Neural cell (in vitro differentiated cells): ENCODE measurements around the gene PLA2G6. TPM values are rescaled to one million over a fixed set of nuclear protein-coding genes. Genes with fewer than 3 reads are reported as not detected.

Source experiments
- H2AFZ ChIP-seq: fragments of 200-600, 300-800 bp; sonication (generic), shearing (Covaris generic); 2 replicates; pipeline ENCODE4 v1.6.0; 2014; ENCODE audit warnings: low read depth, mild to moderate bottlenecking, antibody characterized with exemption, low read length, moderate library complexity
- H3F3A ChIP-seq: fragments of 200-600 bp; shearing (Covaris generic); 2 replicates; pipeline ENCODE4 v1.6.1; 2016; ENCODE audit warnings: mild to moderate bottlenecking, moderate library complexity, mixed read lengths, antibody characterized with exemption, low read length; ENCODE audit not compliant: insufficient read depth, poor library complexity, severe bottlenecking
- H3K27ac ChIP-seq: fragments of 200-600, 300-800 bp; sonication (generic), shearing (Covaris generic); 2 replicates; pipeline ENCODE4 v1.5.1; 2014; ENCODE audit warnings: mild to moderate bottlenecking, low read length, moderate library complexity
- H3K27me3 ChIP-seq: fragments of 300-800, 200-600 bp; sonication (generic), shearing (Covaris generic); 2 replicates; pipeline ENCODE4 v1.6.0; 2014; ENCODE audit warnings: mild to moderate bottlenecking, low read depth, low read length, moderate library complexity; ENCODE audit not compliant: insufficient read depth
- H3K36me3 ChIP-seq: fragments of 300-800, 200-600 bp; sonication (generic), shearing (Covaris generic); 2 replicates; pipeline ENCODE4 v1.5.1; 2014; ENCODE audit warnings: mild to moderate bottlenecking, antibody characterized with exemption, low read length, moderate library complexity; ENCODE audit not compliant: insufficient read depth
- H3K4me2 ChIP-seq: fragments of 300-800, 200-600 bp; sonication (generic), shearing (Covaris generic); 2 replicates; pipeline ENCODE4 v1.6.0; 2014; ENCODE audit warnings: mild to moderate bottlenecking, low read length
- H3K4me3 ChIP-seq: fragments of 300-800, 200-600 bp; sonication (generic), shearing (Covaris generic); 2 replicates; pipeline ENCODE4 v1.5.1; 2014; ENCODE audit warnings: mild to moderate bottlenecking, low read length, moderate library complexity
- H3K79me2 ChIP-seq: fragments of 200-600 bp; shearing (Covaris generic); replicated peaks from 2 replicates; pipeline ENCODE4 v1.6.0; 2014; ENCODE audit warnings: mild to moderate bottlenecking, low read length, moderate library complexity; ENCODE audit not compliant: insufficient read depth
- H3K9ac ChIP-seq: fragments of 300-800, 200-600 bp; sonication (generic), shearing (Covaris generic); 2 replicates; pipeline ENCODE4 v1.6.1; 2016; ENCODE audit warnings: mild to moderate bottlenecking, low read length, mixed read lengths
- H3K9me2 ChIP-seq: fragments of 200-600 bp; shearing (Covaris generic); 2 replicates; pipeline ENCODE4 v1.6.1; 2016; ENCODE audit warnings: mild to moderate bottlenecking, low read length, mixed read lengths; ENCODE audit not compliant: insufficient read depth
- H3K9me3 ChIP-seq: fragments of 200-600, 300-800 bp; sonication (generic), shearing (Covaris generic); 2 replicates; pipeline ENCODE4 v1.6.1; 2016; ENCODE audit warnings: mild to moderate bottlenecking, mixed run types, low read length, moderate library complexity, mixed read lengths
- H4K20me1 ChIP-seq: fragments of 200-600 bp; shearing (Covaris generic); 2 replicates; pipeline ENCODE4 v1.6.1; 2016; ENCODE audit warnings: mild to moderate bottlenecking, mixed run types; ENCODE audit not compliant: insufficient read depth
- EP300 ChIP-seq: fragments of 450-650 bp; conservative IDR thresholded peaks from 2 replicates; pipeline ENCODE4 v1.6.1; 2014; ENCODE audit warnings: antibody characterized with exemption, mild to moderate bottlenecking, moderate library complexity; ENCODE audit not compliant: poor library complexity, severe bottlenecking
- EZH2 ChIP-seq: fragments of 200-600, 300-800 bp; shearing (Covaris generic), sonication (generic); IDR thresholded peaks from 2 replicates; pipeline ENCODE4 v1.6.1; 2014; ENCODE audit warnings: antibody characterized with exemption, low read length, borderline replicate concordance, mild to moderate bottlenecking; ENCODE audit not compliant: insufficient read depth, poor library complexity, severe bottlenecking
- MXI1 ChIP-seq: fragments of 450-650 bp; conservative IDR thresholded peaks from 2 replicates; pipeline ENCODE4 v1.6.1; 2014; ENCODE audit warnings: antibody characterized with exemption, mild to moderate bottlenecking; ENCODE audit not compliant: poor library complexity, severe bottlenecking
- POLR2AphosphoS5 ChIP-seq: IDR thresholded peaks from 2 replicates; pipeline ENCODE4 v1.6.1; 2012
- RAD21 ChIP-seq: fragments of 450-650 bp; conservative IDR thresholded peaks from 2 replicates; pipeline ENCODE4 v1.6.1; 2014; ENCODE audit warnings: antibody characterized with exemption, mild to moderate bottlenecking, moderate library complexity
- REST ChIP-seq: IDR thresholded peaks from 2 replicates; pipeline ENCODE4 v1.6.1; 2012; ENCODE audit warnings: borderline replicate concordance
- SMC3 ChIP-seq: fragments of 450-650 bp; conservative IDR thresholded peaks from 2 replicates; pipeline ENCODE4 v1.6.1; 2014; ENCODE audit warnings: antibody characterized with exemption, mild to moderate bottlenecking, moderate library complexity; ENCODE audit not compliant: poor library complexity
- polyA plus RNA-seq: library from polyadenylated mRNA; depleted of rRNA; stranded (reverse); fragments of >200 nt; gene quantifications from 2 replicates; pipeline ENCODE4 v1.2.3, GENCODE V29; 2014

Gene PLA2G6
- polyA plus RNA-seq, 1 donor from 2014 or later, result 18.5 TPM

GRCh38 chr22:38071421-38072321, 110.0 kb downstream of the PLA2G6 start:
- Histone ChIP-seq H3K79me2 (no peaks in the 10 kb centered on the region), H4K20me1 (no peaks in the 10 kb centered on the region), H3K4me2 (no peak overlapping the region), H3K27ac (no peak overlapping the region), H3K9me3 (no peaks in the 10 kb centered on the region), H3K4me3 (no peak overlapping the region), H2AFZ (no peak overlapping the region), H3K9ac (no peak overlapping the region), H3K9me2 (no peaks in the 10 kb centered on the region), H3F3A (no peaks in the 10 kb centered on the region), H3K36me3 (no peaks in the 10 kb centered on the region), H3K27me3 (no peaks in the 10 kb centered on the region)
- TF ChIP-seq EZH2 (no peak), EP300 (no peak), REST (no peak), SMC3 (no peak)

GRCh38 chr22:38070250-38070921, 111.2 kb downstream of the PLA2G6 start:
- Histone ChIP-seq H3F3A (no peaks in the 10 kb centered on the region), H3K4me2 (no peak overlapping the region), H3K9me2 (no peaks in the 10 kb centered on the region), H3K9ac (peak overlapping the region; percentile 26), H3K27me3 (no peaks in the 10 kb centered on the region), H3K36me3 (no peaks in the 10 kb centered on the region), H3K9me3 (no peaks in the 10 kb centered on the region), H4K20me1 (no peaks in the 10 kb centered on the region), H2AFZ (no peak overlapping the region), H3K4me3 (peak overlapping the region; percentile 23), H3K27ac (peak overlapping the region; percentile 42), H3K79me2 (no peaks in the 10 kb centered on the region)
- TF ChIP-seq EP300 (no peak), SMC3 (no peak), MXI1 (no peak), POLR2AphosphoS5 (no peak), REST (no peak), EZH2 (no peak), RAD21 (no peak)
